NCI-H1105 (cell line): ENCODE data around the gene COG8.

Experiments
- DNase-seq: peaks from one replicate; lab custom pipeline; 2025; lab: John Stamatoyannopoulos, UW

COG8 gene

DNA sequence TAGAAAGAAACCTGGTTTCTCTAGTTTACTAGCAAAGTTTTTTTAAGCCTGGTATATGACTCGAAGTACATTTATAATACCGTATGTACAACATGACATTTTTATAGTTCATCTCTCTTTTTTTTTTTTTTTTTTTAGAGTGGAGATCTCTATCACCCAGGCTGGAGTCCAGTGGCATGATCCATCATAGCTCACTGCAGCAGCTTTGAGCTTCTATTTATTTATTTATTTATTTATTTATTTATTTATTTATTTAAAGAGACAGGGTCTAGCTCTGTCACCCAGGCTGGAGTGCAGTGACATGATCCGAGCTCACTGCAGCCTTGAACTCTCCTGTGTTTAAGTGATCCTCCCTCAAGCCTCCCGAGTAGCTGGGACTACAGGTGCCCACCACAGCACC is 54.1 kb downstream of the COG8 start:
- no peak for DNase-seq

DNA sequence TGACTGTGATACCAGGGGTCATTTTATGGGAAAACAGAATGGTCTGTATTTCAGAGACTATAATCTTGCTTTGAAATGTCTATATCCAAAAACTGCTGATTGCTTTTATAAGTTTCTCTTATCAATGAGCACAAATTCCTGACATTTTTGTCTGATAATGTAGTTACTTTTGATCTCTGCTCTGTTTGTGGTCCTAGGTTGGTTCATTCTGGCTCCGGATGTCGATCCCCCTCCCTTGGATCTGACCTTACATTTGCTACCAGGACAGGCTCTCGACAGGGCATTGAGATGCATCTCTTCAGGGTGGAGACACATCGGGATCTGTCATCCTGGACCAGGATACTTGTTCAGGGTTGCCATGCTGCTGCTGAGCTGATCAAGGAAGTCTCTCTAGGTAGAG is 55.5 kb downstream of the COG8 start:
- DNase-seq = no peak

DNA sequence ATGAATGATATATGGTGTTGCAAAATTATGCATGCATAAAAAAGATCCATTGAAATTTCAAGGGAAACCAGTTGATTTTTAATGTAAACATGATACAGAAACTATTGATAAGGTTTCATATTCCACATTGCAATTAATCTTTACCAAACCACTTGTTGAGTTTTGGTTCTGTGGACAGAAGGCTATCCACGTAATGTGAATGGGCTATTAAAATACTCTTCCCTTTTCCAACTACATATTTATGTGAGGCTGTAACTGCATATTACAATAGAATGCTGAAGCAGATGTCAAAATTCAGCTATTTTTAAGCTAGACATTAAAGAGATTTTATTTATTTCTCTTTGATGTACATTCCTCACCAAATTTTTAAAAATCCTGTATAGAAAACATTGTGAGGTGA is 62.0 kb downstream of the COG8 start:
- DNase-seq = no peak
